Neural crest cell (in vitro differentiated cells): ENCODE results near the gene MCAM. TPM values are rescaled to one million over a fixed set of nuclear protein-coding genes. Genes with fewer than 3 reads are reported as not detected.

Experiments used
- DNase-seq: peaks from one replicate; pipeline ENCODE4 v3.0.0; 2021; ENCODE audit warnings: low read depth, mixed read lengths, low spot score
- H3K27ac Mint-ChIP-seq: one replicate; pipeline ENCODE4 v1.8.0; 2021; ENCODE audit warnings: mild to moderate bottlenecking, mixed read lengths; ENCODE audit not compliant: unreplicated experiment
- H3K27me3 Mint-ChIP-seq: 2 replicates; pipeline ENCODE4 v1.8.0; 2021; ENCODE audit warnings: low read depth, mild to moderate bottlenecking, mixed read lengths
- H3K36me3 Mint-ChIP-seq: 2 replicates; pipeline ENCODE4 v1.8.0; 2021; ENCODE audit warnings: low read depth, mild to moderate bottlenecking, mixed read lengths
- H3K4me1 Mint-ChIP-seq: 2 replicates; pipeline ENCODE4 v1.8.0; 2021; ENCODE audit warnings: mixed read lengths
- H3K4me3 Mint-ChIP-seq: one replicate; pipeline ENCODE4 v1.8.0; 2021; ENCODE audit warnings: mild to moderate bottlenecking, mixed read lengths
- H3K9me3 Mint-ChIP-seq: 2 replicates; pipeline ENCODE4 v1.8.0; 2021; ENCODE audit warnings: mixed read lengths
- total RNA-seq: library from RNA; stranded (reverse); gene quantifications from 2 replicates; pipeline ENCODE4 v1.2.1, GENCODE V29; 2021
- TF ChIP-seq, protein P1 (sequence below): fragments of 200-600 bp; sonication (generic); conservative IDR thresholded peaks from 2 replicates; pipeline ENCODE4 v1.5.0; 2021; ENCODE audit warnings: antibody characterized with exemption, mild to moderate bottlenecking

The MCAM gene
- total RNA-seq, 1 donor from 2014 or later, result 66.7 TPM

DNA sequence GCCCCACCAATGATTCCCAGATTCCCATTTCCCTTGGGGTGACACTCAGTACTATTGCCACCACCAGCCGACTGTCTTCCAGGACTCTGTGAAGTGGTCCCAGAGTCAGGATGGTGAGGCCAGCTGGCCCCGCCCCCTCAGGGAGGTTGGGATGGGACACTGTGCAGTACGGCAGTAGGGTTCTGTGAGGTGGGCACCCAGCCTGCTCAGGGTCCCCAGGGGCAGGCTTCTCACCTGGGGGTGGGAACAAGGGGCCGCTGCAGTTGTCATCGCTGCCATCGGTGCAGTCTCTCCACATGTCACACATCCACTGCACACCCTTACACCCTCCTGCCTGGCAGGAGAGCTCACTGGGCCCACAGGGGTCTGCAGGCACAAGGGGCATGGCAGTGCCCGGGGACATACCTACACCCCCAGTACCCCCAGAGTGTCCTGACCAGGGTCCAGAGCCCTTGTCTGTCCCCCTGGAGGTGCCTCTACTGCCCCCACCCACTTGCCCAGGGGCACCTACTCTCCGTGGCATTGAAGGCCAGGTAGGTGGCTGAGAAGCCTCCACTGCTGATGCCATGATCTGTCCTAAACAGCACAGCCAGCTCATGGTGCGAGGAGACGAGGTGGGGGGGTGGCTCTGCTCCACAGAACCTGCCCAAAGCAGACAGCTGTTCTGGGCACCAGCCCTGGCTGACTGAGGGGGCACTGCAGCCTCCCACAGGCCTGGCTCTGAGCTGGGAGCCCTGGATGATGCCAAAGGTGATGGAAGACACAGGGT, 25.6 kb upstream of the MCAM start:
- no peaks in the 10 kb centered on the region for H3K36me3 Mint-ChIP-seq
- H3K9me3 Mint-ChIP-seq, result no peaks in the 10 kb centered on the region
- no peak overlapping the region for H3K27ac Mint-ChIP-seq
- no peak for DNase-seq
- peaks cover 25% of the 10 kb centered on the region for H3K4me1 Mint-ChIP-seq
- TF ChIP-seq, protein P1, sequence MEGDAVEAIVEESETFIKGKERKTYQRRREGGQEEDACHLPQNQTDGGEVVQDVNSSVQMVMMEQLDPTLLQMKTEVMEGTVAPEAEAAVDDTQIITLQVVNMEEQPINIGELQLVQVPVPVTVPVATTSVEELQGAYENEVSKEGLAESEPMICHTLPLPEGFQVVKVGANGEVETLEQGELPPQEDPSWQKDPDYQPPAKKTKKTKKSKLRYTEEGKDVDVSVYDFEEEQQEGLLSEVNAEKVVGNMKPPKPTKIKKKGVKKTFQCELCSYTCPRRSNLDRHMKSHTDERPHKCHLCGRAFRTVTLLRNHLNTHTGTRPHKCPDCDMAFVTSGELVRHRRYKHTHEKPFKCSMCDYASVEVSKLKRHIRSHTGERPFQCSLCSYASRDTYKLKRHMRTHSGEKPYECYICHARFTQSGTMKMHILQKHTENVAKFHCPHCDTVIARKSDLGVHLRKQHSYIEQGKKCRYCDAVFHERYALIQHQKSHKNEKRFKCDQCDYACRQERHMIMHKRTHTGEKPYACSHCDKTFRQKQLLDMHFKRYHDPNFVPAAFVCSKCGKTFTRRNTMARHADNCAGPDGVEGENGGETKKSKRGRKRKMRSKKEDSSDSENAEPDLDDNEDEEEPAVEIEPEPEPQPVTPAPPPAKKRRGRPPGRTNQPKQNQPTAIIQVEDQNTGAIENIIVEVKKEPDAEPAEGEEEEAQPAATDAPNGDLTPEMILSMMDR, result no peak
- H3K4me3 Mint-ChIP-seq, result no peak overlapping the region
- H3K27me3 Mint-ChIP-seq, result peaks cover 60% of the 10 kb centered on the region

DNA sequence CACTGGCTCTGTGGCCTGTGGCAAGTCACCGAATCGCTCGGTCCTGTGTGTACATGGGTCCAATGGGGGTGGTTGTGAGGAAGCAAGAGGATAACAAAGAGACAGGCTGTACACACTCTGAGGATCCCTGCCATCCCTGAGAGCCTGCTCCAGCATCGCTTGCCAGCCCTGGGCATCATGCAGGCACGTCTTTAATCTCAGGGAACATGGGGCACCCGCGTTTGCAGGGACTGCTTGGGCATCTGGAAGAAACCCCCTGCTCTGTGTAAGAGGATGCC, 25.0 kb upstream of the MCAM start:
- Mint-ChIP-seq H3K36me3 (no peaks in the 10 kb centered on the region), H3K4me3 (peak overlapping the region; percentile 34), H3K9me3 (no peaks in the 10 kb centered on the region), H3K27ac (no peak overlapping the region), H3K27me3 (peaks cover 55% of the 10 kb centered on the region), H3K4me1 (peaks cover 31% of the 10 kb centered on the region)
- DNase-seq, result no peak
- TF ChIP-seq, protein P1, result no peak

DNA sequence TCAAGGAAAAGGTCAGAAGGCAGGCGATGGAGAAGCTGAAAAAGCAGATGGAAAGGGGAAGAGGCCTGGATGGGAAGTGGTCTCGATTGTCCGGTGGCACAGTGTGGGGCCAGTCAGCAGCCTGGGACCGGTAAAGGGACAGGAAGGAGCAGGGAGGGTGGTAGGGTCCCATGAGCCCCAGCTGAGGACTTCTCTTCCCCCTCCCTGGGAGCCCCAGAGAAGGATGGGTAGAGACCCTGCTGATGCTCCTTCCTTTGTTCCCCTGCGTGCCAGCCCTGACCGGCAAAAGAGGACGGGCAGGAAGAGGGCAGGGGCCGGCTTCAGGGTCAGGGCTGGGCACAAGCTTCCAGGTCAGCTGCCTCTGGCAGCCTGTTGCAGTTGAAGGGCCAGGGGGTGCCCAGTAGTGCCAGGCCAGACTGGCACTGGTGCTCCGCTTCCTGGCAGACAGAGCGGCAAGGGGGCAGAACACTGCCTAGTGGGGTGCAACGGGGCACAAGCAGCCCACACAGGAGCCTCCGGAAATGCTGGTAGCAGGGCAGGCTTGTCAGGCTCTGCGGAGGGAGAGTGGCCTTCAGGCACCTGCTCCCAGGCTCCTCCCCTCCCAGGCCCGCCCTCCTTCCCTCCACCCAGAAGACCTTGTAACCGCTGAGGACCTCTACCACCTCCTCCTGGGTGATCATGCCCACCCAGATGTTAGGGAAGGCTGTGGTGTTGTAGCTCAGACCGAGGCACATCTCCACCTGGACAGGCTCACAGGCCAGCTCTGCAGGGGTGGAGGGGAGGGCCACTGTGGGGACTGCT, 24.5 kb upstream of the MCAM start:
- H3K36me3 Mint-ChIP-seq, result no peaks in the 10 kb centered on the region
- H3K4me1 Mint-ChIP-seq, result peaks cover 33% of the 10 kb centered on the region
- H3K9me3 Mint-ChIP-seq, result no peaks in the 10 kb centered on the region
- no peak for DNase-seq
- H3K27ac Mint-ChIP-seq, result no peak overlapping the region
- H3K27me3 Mint-ChIP-seq, result peaks cover 50% of the 10 kb centered on the region
- H3K4me3 Mint-ChIP-seq, result peak overlapping the region; percentile 54
- TF ChIP-seq, protein P1, result no peak

DNA sequence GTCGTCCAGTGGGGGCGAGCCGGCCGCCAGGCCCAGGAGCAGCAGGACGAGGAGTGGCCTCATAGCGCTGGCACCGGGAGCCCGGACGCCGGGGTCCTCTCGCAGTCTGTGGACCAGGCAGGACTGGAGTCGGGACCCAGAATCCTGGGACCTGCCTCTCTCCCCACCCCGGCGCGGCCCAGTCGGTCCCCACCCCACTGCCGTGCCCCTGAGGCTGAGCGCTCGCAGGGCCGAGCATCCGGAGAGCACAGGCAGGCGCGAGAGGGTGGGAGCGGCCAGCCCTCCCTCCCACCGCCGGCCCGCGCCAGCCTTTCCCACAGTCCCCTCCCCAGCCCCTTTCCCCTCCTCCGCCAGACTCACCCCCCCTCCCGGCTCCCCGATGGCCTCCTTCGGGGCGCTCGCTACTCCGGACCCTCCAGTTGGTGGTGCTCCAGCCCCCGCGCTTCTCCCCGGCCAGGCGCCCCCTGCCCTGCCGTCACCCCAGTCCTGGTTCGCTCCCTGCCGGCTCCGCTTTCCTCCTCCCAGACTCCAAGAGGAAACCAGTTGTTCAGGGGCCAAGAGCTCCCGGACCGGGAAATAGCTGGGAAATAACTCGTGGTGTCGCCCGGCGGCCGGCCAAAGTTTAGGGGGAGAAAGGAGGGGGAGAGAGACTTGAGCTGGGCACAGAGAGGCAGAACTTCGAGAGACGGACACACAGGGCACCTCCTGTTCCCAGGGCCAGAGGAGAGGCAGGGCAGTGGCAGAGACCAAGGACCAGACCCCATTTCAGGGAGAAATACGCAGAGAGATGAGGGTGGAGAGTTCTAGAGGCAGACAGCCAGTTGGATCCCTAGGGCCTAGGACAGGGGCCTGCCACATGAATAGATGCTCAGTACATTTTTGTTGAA, 23.6 kb upstream of the MCAM start, which contains the start of gene C1QTNF5:
C1QTNF5 (minus strand) TSS at position 549 of the 887 bp plus-strand sequence; CDS start at position 63, 486 bp downstream.
- Mint-ChIP-seq H3K27me3 (peaks cover 50% of the 10 kb centered on the region), H3K4me3 (peak within 1 kb of the TSS; percentile 54), H3K9me3 (no peaks in the 10 kb centered on the region), H3K4me1 (peaks cover 39% of the 10 kb centered on the region), H3K36me3 (no peaks in the 10 kb centered on the region), H3K27ac (no peak within 1 kb of the TSS)
- TF ChIP-seq, protein P1, result no peak
- DNase-seq, result no peak

DNA sequence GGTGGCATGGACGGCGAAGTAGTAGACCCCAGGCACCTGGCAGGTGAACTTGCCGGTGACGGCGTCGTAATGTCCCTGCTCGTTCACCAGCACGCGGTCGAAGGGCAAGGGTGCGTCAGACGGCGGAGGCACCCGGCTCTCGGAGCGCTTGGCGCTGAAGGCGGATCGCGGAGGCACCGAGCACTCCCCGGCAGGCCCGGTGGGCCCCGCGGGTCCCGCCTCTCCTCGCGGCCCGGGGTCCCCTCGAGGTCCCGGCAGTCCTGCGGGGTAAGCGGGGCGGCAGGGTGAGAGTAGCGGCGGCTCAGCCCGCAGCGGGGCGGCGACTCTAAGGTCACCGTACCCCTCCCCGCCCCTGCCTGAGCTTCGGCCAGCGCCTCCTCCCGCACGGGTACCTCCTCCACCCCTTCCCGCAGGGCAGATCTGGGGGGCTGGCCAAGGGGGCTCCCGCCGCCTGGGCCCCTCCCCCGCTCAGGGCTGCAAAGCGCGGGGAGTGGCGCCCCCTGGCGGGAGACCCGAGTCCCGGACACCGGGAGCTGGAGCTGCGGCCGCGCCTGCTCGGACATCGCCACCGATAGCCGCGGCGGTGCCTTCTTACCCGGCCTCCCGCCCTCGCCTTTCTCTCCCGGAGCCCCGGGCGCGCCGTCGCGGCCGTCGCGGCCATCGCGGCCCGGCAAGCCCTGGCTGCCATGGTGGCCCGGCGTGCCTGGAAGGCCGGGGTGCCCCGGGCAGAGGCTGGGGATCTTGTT, 22.8 kb upstream of the MCAM start:
- Mint-ChIP-seq H3K9me3 (no peaks in the 10 kb centered on the region), H3K4me3 (peak overlapping the region; percentile 92), H3K36me3 (no peaks in the 10 kb centered on the region), H3K27ac (no peak overlapping the region), H3K27me3 (peaks cover 46% of the 10 kb centered on the region), H3K4me1 (peaks cover 46% of the 10 kb centered on the region)
- peak; percentile 78 for DNase-seq
- TF ChIP-seq, protein P1, result peak; percentile 93
